Measurements from ENCODE around the gene MMP17.

The MMP17 gene

GRCh38 chr12:131892711-131893604 is 64.8 kb downstream of the MMP17 start:
- Histone ChIP-seq H3K36me3 (ENCODE audit: control insufficient read depth, insufficient read depth, low read length) (peaks cover 6% of the 10 kb centered on the region), H3K27me3 (ENCODE audit: control insufficient read depth, insufficient read depth, low read length) (no peaks in the 10 kb centered on the region), H3K4me1 (ENCODE audit: control insufficient read depth, insufficient read depth, low read length) (peaks cover 11% of the 10 kb centered on the region; the same call in 1 of the 2 replicates), H3K27ac (ENCODE audit: low read depth, low read length) (no peak overlapping the region), H3K9me3 (ENCODE audit: control insufficient read depth, insufficient read depth, low read depth, low read length) (no peaks in the 10 kb centered on the region), H3K9ac (ENCODE audit: low read length) (no peak overlapping the region), H3K4me3 (ENCODE audit: low read depth, low read length) (no peak overlapping the region)

- Histone ChIP-seq H3K27ac (ENCODE audit: low read depth, low read length) (no peak overlapping the region), H3K9ac (ENCODE audit: low read length) (no peak overlapping the region)
These were observed 65.6 kb downstream of the MMP17 start for GRCh38 chr12:131893605-131894312.

GRCh38 chr12:131894313-131894860 is 66.2 kb downstream of the MMP17 start, which contains the start of gene ULK1:
Gene ULK1, plus strand, starts transcription at chr12:131894622. Its CDS starts 380 bp downstream, at chr12:131895002.
- peak within 1 kb of the TSS; percentile 66 for H3K4me3 ChIP-seq (ENCODE audit: low read depth, low read length)
- H3K27me3 ChIP-seq (ENCODE audit: control insufficient read depth, insufficient read depth, low read length), result no peaks in the 10 kb centered on the region
- no peaks in the 10 kb centered on the region for H3K9me3 ChIP-seq (ENCODE audit: control insufficient read depth, insufficient read depth, low read depth, low read length)
- H3K4me1 ChIP-seq (ENCODE audit: control insufficient read depth, insufficient read depth, low read length), result peaks cover 11% of the 10 kb centered on the region; the same call in 1 of the 2 replicates
- peaks cover 9% of the 10 kb centered on the region for H3K36me3 ChIP-seq (ENCODE audit: control insufficient read depth, insufficient read depth, low read length)
- H3K9ac ChIP-seq (ENCODE audit: low read length), result peak within 1 kb of the TSS; percentile 76
- no peak within 1 kb of the TSS for H3K27ac ChIP-seq (ENCODE audit: low read depth, low read length)

More at GRCh38 chr12:131893605-131894312, 65.6 kb downstream of the MMP17 start:
- Histone ChIP-seq H3K4me1 (ENCODE audit: control insufficient read depth, insufficient read depth, low read length) (peaks cover 11% of the 10 kb centered on the region; the same call in 1 of the 2 replicates), H3K36me3 (ENCODE audit: control insufficient read depth, insufficient read depth, low read length) (peaks cover 9% of the 10 kb centered on the region), H3K27me3 (ENCODE audit: control insufficient read depth, insufficient read depth, low read length) (no peaks in the 10 kb centered on the region), H3K9me3 (ENCODE audit: control insufficient read depth, insufficient read depth, low read depth, low read length) (no peaks in the 10 kb centered on the region), H3K4me3 (ENCODE audit: low read depth, low read length) (peak overlapping the region; percentile 24; the same call in 1 of the 2 replicates)

- H3K27ac ChIP-seq (ENCODE audit: low read depth, low read length), result no peak overlapping the region
These were observed 66.9 kb downstream of the MMP17 start for GRCh38 chr12:131894981-131895639.

GRCh38 chr12:131895640-131896079 is 67.5 kb downstream of the MMP17 start:
- Histone ChIP-seq H3K4me1 (ENCODE audit: control insufficient read depth, insufficient read depth, low read length) (peaks cover 11% of the 10 kb centered on the region; the same call in 1 of the 2 replicates), H3K27ac (ENCODE audit: low read depth, low read length) (peak overlapping the region; percentile 72; the same call in 1 of the 2 replicates), H3K4me3 (ENCODE audit: low read depth, low read length) (peak overlapping the region; percentile 66), H3K36me3 (ENCODE audit: control insufficient read depth, insufficient read depth, low read length) (peaks cover 12% of the 10 kb centered on the region), H3K9me3 (ENCODE audit: control insufficient read depth, insufficient read depth, low read depth, low read length) (no peaks in the 10 kb centered on the region), H3K27me3 (ENCODE audit: control insufficient read depth, insufficient read depth, low read length) (no peaks in the 10 kb centered on the region), H3K9ac (ENCODE audit: low read length) (peak overlapping the region; percentile 74)

More at GRCh38 chr12:131894981-131895639, 66.9 kb downstream of the MMP17 start:
- Histone ChIP-seq H3K9ac (ENCODE audit: low read length) (peak overlapping the region; percentile 74), H3K4me1 (ENCODE audit: control insufficient read depth, insufficient read depth, low read length) (peaks cover 11% of the 10 kb centered on the region; the same call in 1 of the 2 replicates), H3K9me3 (ENCODE audit: control insufficient read depth, insufficient read depth, low read depth, low read length) (no peaks in the 10 kb centered on the region), H3K4me3 (ENCODE audit: low read depth, low read length) (peak overlapping the region; percentile 66), H3K27me3 (ENCODE audit: control insufficient read depth, insufficient read depth, low read length) (no peaks in the 10 kb centered on the region), H3K36me3 (ENCODE audit: control insufficient read depth, insufficient read depth, low read length) (peaks cover 9% of the 10 kb centered on the region)

GRCh38 chr12:131896080-131896810 is 68.1 kb downstream of the MMP17 start:
- peaks cover 12% of the 10 kb centered on the region for H3K36me3 ChIP-seq (ENCODE audit: control insufficient read depth, insufficient read depth, low read length)
- H3K27ac ChIP-seq (ENCODE audit: low read depth, low read length), result peak overlapping the region; percentile 72
- no peaks in the 10 kb centered on the region for H3K27me3 ChIP-seq (ENCODE audit: control insufficient read depth, insufficient read depth, low read length)
- H3K9me3 ChIP-seq (ENCODE audit: control insufficient read depth, insufficient read depth, low read depth, low read length), result no peaks in the 10 kb centered on the region
- peaks cover 11% of the 10 kb centered on the region; the same call in 1 of the 2 replicates for H3K4me1 ChIP-seq (ENCODE audit: control insufficient read depth, insufficient read depth, low read length)
- peak overlapping the region; percentile 66 for H3K4me3 ChIP-seq (ENCODE audit: low read depth, low read length)
- H3K9ac ChIP-seq (ENCODE audit: low read length), result peak overlapping the region; percentile 74

GRCh38 chr12:131896811-131897270 is 68.6 kb downstream of the MMP17 start:
- H3K4me3 ChIP-seq (ENCODE audit: low read depth, low read length), result peak overlapping the region; percentile 66
- H3K27ac ChIP-seq (ENCODE audit: low read depth, low read length), result peak overlapping the region; percentile 72
- peaks cover 16% of the 10 kb centered on the region; the same call in 1 of the 2 replicates for H3K4me1 ChIP-seq (ENCODE audit: control insufficient read depth, insufficient read depth, low read length)

GRCh38 chr12:131897276-131897675 is 69.1 kb downstream of the MMP17 start:
- H3K27me3 ChIP-seq (ENCODE audit: control insufficient read depth, insufficient read depth, low read length), result no peaks in the 10 kb centered on the region
- peaks cover 12% of the 10 kb centered on the region for H3K36me3 ChIP-seq (ENCODE audit: control insufficient read depth, insufficient read depth, low read length)
- H3K4me1 ChIP-seq (ENCODE audit: control insufficient read depth, insufficient read depth, low read length), result peaks cover 16% of the 10 kb centered on the region; the same call in 1 of the 2 replicates
- no peak overlapping the region for H3K27ac ChIP-seq (ENCODE audit: low read depth, low read length)
- no peak overlapping the region for H3K9ac ChIP-seq (ENCODE audit: low read length)
- H3K9me3 ChIP-seq (ENCODE audit: control insufficient read depth, insufficient read depth, low read depth, low read length), result no peaks in the 10 kb centered on the region
- H3K4me3 ChIP-seq (ENCODE audit: low read depth, low read length), result no peak overlapping the region

More at GRCh38 chr12:131896811-131897270, 68.6 kb downstream of the MMP17 start:
- Histone ChIP-seq H3K9me3 (ENCODE audit: control insufficient read depth, insufficient read depth, low read depth, low read length) (no peaks in the 10 kb centered on the region), H3K27me3 (ENCODE audit: control insufficient read depth, insufficient read depth, low read length) (no peaks in the 10 kb centered on the region), H3K36me3 (ENCODE audit: control insufficient read depth, insufficient read depth, low read length) (peaks cover 12% of the 10 kb centered on the region), H3K9ac (ENCODE audit: low read length) (peak overlapping the region; percentile 74)

GRCh38 chr12:131897875-131898274 is 69.7 kb downstream of the MMP17 start:
- Histone ChIP-seq H3K36me3 (ENCODE audit: control insufficient read depth, insufficient read depth, low read length) (peaks cover 12% of the 10 kb centered on the region), H3K4me1 (ENCODE audit: control insufficient read depth, insufficient read depth, low read length) (peaks cover 15% of the 10 kb centered on the region; the same call in 1 of the 2 replicates), H3K27me3 (ENCODE audit: control insufficient read depth, insufficient read depth, low read length) (no peaks in the 10 kb centered on the region), H3K27ac (ENCODE audit: low read depth, low read length) (no peak overlapping the region), H3K9me3 (ENCODE audit: control insufficient read depth, insufficient read depth, low read depth, low read length) (no peaks in the 10 kb centered on the region), H3K9ac (ENCODE audit: low read length) (no peak overlapping the region), H3K4me3 (ENCODE audit: low read depth, low read length) (no peak overlapping the region)
